Neural cell (in vitro differentiated cells): Measurements from ENCODE around the gene APOBEC3A. TPM values are rescaled to one million over a fixed set of nuclear protein-coding genes. Genes with fewer than 3 reads are reported as not detected.

Experiments
- H2AFZ ChIP-seq: fragments of 200-600, 300-800 bp; sonication (generic), shearing (Covaris generic); 2 replicates; pipeline ENCODE4 v1.6.0; 2014; ENCODE audit warnings: low read depth, mild to moderate bottlenecking, antibody characterized with exemption, low read length, moderate library complexity
- H3F3A ChIP-seq: fragments of 200-600 bp; shearing (Covaris generic); 2 replicates; pipeline ENCODE4 v1.6.1; 2016; ENCODE audit warnings: mild to moderate bottlenecking, moderate library complexity, mixed read lengths, antibody characterized with exemption, low read length; ENCODE audit not compliant: insufficient read depth, poor library complexity, severe bottlenecking
- H3K27ac ChIP-seq: fragments of 200-600, 300-800 bp; sonication (generic), shearing (Covaris generic); 2 replicates; pipeline ENCODE4 v1.5.1; 2014; ENCODE audit warnings: mild to moderate bottlenecking, low read length, moderate library complexity
- H3K27me3 ChIP-seq: fragments of 300-800, 200-600 bp; sonication (generic), shearing (Covaris generic); 2 replicates; pipeline ENCODE4 v1.6.0; 2014; ENCODE audit warnings: mild to moderate bottlenecking, low read depth, low read length, moderate library complexity; ENCODE audit not compliant: insufficient read depth
- H3K36me3 ChIP-seq: fragments of 300-800, 200-600 bp; sonication (generic), shearing (Covaris generic); 2 replicates; pipeline ENCODE4 v1.5.1; 2014; ENCODE audit warnings: mild to moderate bottlenecking, antibody characterized with exemption, low read length, moderate library complexity; ENCODE audit not compliant: insufficient read depth
- H3K4me2 ChIP-seq: fragments of 300-800, 200-600 bp; sonication (generic), shearing (Covaris generic); 2 replicates; pipeline ENCODE4 v1.6.0; 2014; ENCODE audit warnings: mild to moderate bottlenecking, low read length
- H3K4me3 ChIP-seq: fragments of 300-800, 200-600 bp; sonication (generic), shearing (Covaris generic); 2 replicates; pipeline ENCODE4 v1.5.1; 2014; ENCODE audit warnings: mild to moderate bottlenecking, low read length, moderate library complexity
- H3K79me2 ChIP-seq: fragments of 200-600 bp; shearing (Covaris generic); replicated peaks from 2 replicates; pipeline ENCODE4 v1.6.0; 2014; ENCODE audit warnings: mild to moderate bottlenecking, low read length, moderate library complexity; ENCODE audit not compliant: insufficient read depth
- H3K9ac ChIP-seq: fragments of 300-800, 200-600 bp; sonication (generic), shearing (Covaris generic); 2 replicates; pipeline ENCODE4 v1.6.1; 2016; ENCODE audit warnings: mild to moderate bottlenecking, low read length, mixed read lengths
- H3K9me2 ChIP-seq: fragments of 200-600 bp; shearing (Covaris generic); 2 replicates; pipeline ENCODE4 v1.6.1; 2016; ENCODE audit warnings: mild to moderate bottlenecking, low read length, mixed read lengths; ENCODE audit not compliant: insufficient read depth
- H3K9me3 ChIP-seq: fragments of 200-600, 300-800 bp; sonication (generic), shearing (Covaris generic); 2 replicates; pipeline ENCODE4 v1.6.1; 2016; ENCODE audit warnings: mild to moderate bottlenecking, mixed run types, low read length, moderate library complexity, mixed read lengths
- H4K20me1 ChIP-seq: fragments of 200-600 bp; shearing (Covaris generic); 2 replicates; pipeline ENCODE4 v1.6.1; 2016; ENCODE audit warnings: mild to moderate bottlenecking, mixed run types; ENCODE audit not compliant: insufficient read depth
- EP300 ChIP-seq: fragments of 450-650 bp; conservative IDR thresholded peaks from 2 replicates; pipeline ENCODE4 v1.6.1; 2014; ENCODE audit warnings: antibody characterized with exemption, mild to moderate bottlenecking, moderate library complexity; ENCODE audit not compliant: poor library complexity, severe bottlenecking
- EZH2 ChIP-seq: fragments of 200-600, 300-800 bp; shearing (Covaris generic), sonication (generic); IDR thresholded peaks from 2 replicates; pipeline ENCODE4 v1.6.1; 2014; ENCODE audit warnings: antibody characterized with exemption, low read length, borderline replicate concordance, mild to moderate bottlenecking; ENCODE audit not compliant: insufficient read depth, poor library complexity, severe bottlenecking
- MXI1 ChIP-seq: fragments of 450-650 bp; conservative IDR thresholded peaks from 2 replicates; pipeline ENCODE4 v1.6.1; 2014; ENCODE audit warnings: antibody characterized with exemption, mild to moderate bottlenecking; ENCODE audit not compliant: poor library complexity, severe bottlenecking
- POLR2AphosphoS5 ChIP-seq: IDR thresholded peaks from 2 replicates; pipeline ENCODE4 v1.6.1; 2012
- RAD21 ChIP-seq: fragments of 450-650 bp; conservative IDR thresholded peaks from 2 replicates; pipeline ENCODE4 v1.6.1; 2014; ENCODE audit warnings: antibody characterized with exemption, mild to moderate bottlenecking, moderate library complexity
- REST ChIP-seq: IDR thresholded peaks from 2 replicates; pipeline ENCODE4 v1.6.1; 2012; ENCODE audit warnings: borderline replicate concordance
- SMC3 ChIP-seq: fragments of 450-650 bp; conservative IDR thresholded peaks from 2 replicates; pipeline ENCODE4 v1.6.1; 2014; ENCODE audit warnings: antibody characterized with exemption, mild to moderate bottlenecking, moderate library complexity; ENCODE audit not compliant: poor library complexity
- TAF1 ChIP-seq: IDR thresholded peaks from 2 replicates; pipeline ENCODE4 v1.6.1; 2012; ENCODE audit warnings: low read depth
- polyA plus RNA-seq: library from polyadenylated mRNA; depleted of rRNA; stranded (reverse); fragments of >200 nt; gene quantifications from 2 replicates; pipeline ENCODE4 v1.2.3, GENCODE V29; 2014
- TF ChIP-seq, protein P1 (sequence below): fragments of 450-650 bp; IDR thresholded peaks from 2 replicates; pipeline ENCODE4 v1.5.1; 2014; ENCODE audit warnings: antibody characterized with exemption, mild to moderate bottlenecking, moderate library complexity; ENCODE audit not compliant: poor library complexity, severe bottlenecking

The APOBEC3A gene
- polyA plus RNA-seq, 1 donor from 2014 or later, result not detected

DNA sequence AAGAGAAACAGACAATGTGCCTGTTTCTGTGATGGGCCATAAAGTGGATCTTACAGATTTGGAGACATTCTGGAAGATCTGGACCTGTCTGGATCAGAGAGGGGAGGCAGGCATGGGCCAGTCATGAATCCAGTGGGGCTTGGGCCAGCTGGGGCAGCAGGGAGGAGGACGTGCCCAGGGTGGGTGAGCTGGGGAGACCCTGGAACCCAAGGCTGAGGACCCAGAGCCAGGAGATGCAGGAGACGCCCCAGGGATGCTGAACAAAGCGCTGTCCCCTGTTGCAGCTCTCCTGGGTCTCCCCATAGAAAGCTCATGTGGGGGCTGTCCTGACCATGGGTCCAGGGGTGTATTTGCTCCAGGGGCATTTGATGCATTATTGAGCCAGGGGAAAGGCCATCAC, 1.5 kb upstream of the APOBEC3A start:
- Histone ChIP-seq H3K4me3 (no peak overlapping the region), H3F3A (no peaks in the 10 kb centered on the region), H3K9me2 (no peaks in the 10 kb centered on the region), H3K36me3 (no peaks in the 10 kb centered on the region), H3K27me3 (no peaks in the 10 kb centered on the region), H3K79me2 (no peaks in the 10 kb centered on the region), H3K9me3 (no peaks in the 10 kb centered on the region), H3K27ac (no peak overlapping the region), H2AFZ (no peak overlapping the region), H4K20me1 (no peaks in the 10 kb centered on the region), H3K9ac (no peak overlapping the region), H3K4me2 (no peak overlapping the region)
- no peak for TF ChIP-seq EZH2
- no peak for TF ChIP-seq POLR2AphosphoS5
- no peak for TF ChIP-seq RAD21
- TF ChIP-seq EP300, result no peak
- TF ChIP-seq REST, result no peak
- no peak for TF ChIP-seq MXI1
- no peak for TF ChIP-seq SMC3
- no peak for TF ChIP-seq TAF1
- TF ChIP-seq, protein P1, sequence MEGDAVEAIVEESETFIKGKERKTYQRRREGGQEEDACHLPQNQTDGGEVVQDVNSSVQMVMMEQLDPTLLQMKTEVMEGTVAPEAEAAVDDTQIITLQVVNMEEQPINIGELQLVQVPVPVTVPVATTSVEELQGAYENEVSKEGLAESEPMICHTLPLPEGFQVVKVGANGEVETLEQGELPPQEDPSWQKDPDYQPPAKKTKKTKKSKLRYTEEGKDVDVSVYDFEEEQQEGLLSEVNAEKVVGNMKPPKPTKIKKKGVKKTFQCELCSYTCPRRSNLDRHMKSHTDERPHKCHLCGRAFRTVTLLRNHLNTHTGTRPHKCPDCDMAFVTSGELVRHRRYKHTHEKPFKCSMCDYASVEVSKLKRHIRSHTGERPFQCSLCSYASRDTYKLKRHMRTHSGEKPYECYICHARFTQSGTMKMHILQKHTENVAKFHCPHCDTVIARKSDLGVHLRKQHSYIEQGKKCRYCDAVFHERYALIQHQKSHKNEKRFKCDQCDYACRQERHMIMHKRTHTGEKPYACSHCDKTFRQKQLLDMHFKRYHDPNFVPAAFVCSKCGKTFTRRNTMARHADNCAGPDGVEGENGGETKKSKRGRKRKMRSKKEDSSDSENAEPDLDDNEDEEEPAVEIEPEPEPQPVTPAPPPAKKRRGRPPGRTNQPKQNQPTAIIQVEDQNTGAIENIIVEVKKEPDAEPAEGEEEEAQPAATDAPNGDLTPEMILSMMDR, result no peak

GRCh38 chr22:38956551-38956950, 858 bp upstream of the APOBEC3A start:
- Histone ChIP-seq H3K27me3 (no peaks in the 10 kb centered on the region), H2AFZ (no peak overlapping the region), H4K20me1 (no peaks in the 10 kb centered on the region), H3K9ac (no peak overlapping the region), H3K4me2 (no peak overlapping the region), H3K4me3 (no peak overlapping the region), H3K9me3 (no peaks in the 10 kb centered on the region), H3K79me2 (no peaks in the 10 kb centered on the region), H3K36me3 (no peaks in the 10 kb centered on the region), H3K9me2 (no peaks in the 10 kb centered on the region), H3F3A (no peaks in the 10 kb centered on the region), H3K27ac (no peak overlapping the region)
- TF ChIP-seq POLR2AphosphoS5 (no peak), EP300 (no peak), MXI1 (no peak), RAD21 (no peak), EZH2 (no peak)
